GM18870 (cell line): ENCODE measurements around the gene TMEM121.
"Not testable (repeated sequence)": the region's sequence is repeated elsewhere in the genome, so short reads cannot be mapped to it uniquely, and the experiment has no call there.

Experiments used
- ATAC-seq: cut with Tn5 transposase; IDR thresholded peaks from one replicate; pipeline ENCODE4 v1.9.1; 2021; ENCODE audit warnings: moderate library complexity; ENCODE audit not compliant: unreplicated experiment

Gene TMEM121

GRCh38 chr14:105541218-105541875 is 15.0 kb downstream of the TMEM121 start:
- no peak for ATAC-seq

GRCh38 chr14:105545676-105546075 is 19.3 kb downstream of the TMEM121 start:
- not testable (repeated sequence) for ATAC-seq

DNA sequence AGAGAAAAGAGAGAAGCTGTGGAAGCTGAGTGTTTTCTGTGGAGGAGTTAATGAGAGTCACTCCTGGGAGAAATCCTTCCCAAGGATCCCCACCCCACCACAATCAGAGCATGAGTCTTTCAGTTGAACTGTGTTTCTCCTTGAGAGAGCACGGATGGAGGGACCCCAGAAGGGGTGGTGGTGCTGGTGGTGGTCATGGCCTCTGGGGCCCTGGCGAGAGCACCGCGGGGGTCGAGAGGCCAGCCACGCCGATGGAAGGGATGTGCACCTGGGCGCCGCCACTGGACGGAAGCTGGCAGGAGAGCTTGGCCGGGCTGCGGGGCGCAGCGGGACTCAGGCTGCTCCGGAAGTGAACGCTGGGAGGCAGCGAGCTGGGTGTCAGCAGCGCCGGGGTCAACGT is 20.0 kb downstream of the TMEM121 start:
- ATAC-seq = not testable (repeated sequence)

DNA sequence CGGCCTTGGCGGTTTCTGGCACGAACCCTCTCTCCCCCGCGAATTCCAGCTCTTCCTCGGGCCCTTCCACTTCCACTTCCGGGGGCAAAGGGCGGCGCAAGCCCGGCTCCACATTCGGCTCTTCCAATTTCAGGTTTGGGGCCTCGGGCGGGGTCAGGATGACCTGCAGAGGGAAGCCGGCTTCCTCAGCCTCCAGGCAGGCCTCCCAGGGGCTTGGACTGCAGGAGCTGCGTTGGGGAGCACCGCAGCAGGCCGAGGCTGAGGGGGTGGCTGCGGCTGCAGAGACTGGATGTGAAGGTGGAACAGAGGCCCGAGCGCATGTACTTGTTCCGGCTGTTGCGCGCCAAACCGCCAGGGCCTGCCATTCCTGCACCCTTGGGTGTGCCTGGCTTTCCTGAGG is 20.7 kb downstream of the TMEM121 start:
- ATAC-seq = not testable (repeated sequence)

- no peak for ATAC-seq
Measured at GRCh38 chr14:105547741-105548169, 21.4 kb downstream of the TMEM121 start.

DNA sequence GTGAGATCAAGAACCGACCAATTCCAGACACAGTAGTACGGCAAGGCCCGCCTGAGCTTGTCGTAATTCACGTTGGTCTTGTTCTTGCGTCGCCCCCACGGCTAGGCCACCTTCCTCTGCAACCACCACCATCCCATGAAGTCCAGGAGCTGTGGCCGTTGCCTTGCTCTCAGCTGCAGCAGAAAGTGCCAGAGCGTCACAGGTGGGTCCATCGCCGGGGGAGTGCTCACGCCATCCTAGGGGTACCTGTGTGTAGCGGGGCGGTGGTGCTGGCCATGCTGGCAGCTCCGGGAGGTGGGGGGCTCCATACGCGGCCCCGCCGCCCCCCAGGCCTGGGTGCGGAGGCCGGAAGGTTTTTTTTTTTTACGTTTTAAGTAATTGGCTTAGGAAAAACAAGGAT is 23.1 kb downstream of the TMEM121 start:
- ATAC-seq = no peak

DNA sequence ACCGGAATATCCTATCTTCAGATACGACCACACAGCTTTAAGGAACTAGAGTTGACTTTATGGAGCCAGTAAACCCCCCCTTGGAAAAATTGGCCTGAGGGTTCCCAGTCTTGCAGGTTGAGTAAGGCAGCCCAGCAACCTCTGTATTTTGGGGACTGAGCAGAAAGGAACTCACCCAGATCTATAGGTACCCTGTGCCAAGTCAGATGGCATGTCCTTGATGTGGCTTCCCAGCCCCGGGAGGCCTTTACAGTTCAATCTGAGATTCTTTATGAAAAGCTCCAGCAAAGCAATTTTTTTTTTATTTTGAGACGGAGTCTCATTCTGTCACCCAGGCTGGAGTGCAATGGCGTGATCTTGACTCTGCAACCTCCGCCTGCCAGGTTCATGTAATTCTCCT is 27.6 kb downstream of the TMEM121 start:
- ATAC-seq = no peak

DNA sequence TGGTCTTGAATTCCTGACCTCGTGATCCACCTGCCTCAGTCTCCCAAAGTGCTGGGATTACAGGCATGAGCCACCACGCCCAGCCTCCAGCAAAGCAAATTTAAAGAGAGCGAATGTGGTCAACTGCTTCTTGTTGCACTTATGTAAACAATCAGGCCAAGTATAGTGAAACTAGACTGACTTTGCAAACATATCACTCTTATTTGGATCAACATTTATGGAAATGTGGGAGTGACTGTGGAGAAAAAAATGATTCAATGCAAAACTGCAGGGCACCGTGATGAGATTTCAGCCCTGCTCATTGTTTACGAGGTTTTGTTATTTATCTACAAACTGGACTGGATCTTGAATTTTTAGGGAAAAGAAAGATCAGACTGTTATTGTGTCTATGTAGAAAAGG is 28.1 kb downstream of the TMEM121 start:
- ATAC-seq = no peak

GRCh38 chr14:105557671-105558070 is 31.3 kb downstream of the TMEM121 start:
- not testable (repeated sequence) for ATAC-seq

DNA sequence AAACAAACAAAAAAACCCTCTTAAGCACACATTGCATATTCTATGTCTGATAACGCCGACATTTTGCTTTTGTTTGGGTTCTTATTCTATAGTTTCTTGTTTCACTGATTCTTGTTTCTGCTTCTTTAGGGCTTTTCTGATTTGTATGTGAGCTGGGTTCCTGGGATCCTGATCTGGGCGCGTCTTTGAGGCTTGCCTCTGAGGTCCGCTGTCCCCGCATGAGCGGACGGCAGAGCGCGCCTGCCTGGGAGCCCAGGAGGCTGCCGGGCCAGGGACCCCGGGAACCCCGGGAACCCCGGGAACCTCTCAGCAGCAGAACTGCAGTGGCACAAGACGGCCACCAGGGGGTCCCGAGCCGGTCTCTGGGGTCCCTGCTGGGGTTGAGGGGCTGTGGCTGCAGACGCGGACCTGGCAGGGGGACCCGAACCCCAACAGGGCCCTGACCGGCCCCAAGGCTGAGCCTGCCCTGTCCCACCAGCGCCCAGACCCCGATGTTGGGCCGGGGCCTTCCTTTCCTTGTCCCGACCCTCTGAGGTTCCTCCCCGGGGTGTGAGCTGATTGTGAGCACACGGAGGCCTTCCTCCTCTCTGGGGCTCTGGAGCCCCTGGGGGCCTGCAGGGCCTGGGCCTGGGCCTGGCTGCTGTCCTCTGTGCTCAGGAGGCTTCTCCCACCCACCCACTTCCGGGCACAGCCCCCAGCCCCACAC is 32.2 kb downstream of the TMEM121 start:
- ATAC-seq = not testable (repeated sequence)

DNA sequence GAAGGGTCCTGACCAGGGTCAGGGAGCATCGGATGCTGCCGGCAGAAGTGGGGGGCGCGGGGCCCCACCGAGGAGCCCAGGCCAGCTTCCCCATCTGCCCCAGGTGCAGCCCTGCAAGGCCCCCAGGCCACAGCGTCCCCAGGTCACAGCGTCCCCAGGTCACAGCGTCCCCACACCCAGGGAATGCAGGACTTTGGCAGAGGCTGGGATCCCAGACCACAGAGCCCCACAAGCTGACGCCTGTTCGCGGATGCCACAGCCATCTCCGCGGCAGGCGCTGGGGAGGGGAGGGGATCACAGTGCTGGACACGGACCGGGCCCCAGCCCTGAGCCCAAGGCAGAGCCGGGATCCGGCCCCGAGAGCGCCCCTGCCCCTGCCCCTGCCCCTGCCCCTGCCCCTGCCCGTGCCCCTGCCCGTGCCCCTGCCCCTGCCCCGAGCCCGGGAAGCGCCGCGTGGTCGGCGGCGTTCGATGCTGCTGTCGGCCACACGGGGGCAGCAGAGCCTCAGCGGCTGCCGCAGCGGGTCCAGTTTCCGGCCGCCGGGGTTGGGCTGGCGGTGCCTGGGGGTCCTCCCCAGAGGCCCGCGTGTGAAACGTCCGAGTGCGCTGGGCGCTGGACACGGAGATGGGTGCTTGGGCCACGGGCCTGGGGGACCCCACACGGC is 33.1 kb downstream of the TMEM121 start:
- not testable (repeated sequence) for ATAC-seq

DNA sequence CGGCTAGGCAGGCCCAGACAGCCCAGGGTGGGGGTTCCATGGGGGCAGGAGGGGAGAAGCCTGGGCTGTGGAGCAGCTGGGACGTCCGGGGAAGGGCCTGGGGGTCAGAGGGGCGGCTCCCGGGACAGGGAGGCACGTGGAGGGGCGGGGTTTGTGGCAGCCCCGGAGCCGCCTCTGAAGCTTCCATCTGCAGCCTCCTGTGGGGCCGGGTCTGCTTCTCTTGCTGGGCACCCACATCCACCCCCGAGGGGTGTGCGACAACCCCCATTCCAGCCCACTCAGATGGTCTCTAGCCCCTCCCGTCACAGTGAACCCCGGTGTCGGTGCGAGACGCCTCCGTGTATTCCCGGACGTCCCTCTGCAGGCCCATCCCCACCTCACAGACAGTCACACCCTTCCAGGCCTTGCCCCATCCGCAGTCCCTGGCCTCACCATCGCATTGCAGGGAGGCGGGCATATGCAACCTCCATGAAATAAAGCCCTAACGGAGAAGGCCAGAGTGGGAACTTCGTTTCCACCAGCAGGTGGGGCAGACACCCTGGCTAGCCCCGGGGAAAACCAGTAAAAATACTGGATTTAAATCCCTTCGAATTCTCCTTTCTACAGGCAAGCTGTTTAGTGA is 33.8 kb downstream of the TMEM121 start:
- not testable (repeated sequence) for ATAC-seq

DNA sequence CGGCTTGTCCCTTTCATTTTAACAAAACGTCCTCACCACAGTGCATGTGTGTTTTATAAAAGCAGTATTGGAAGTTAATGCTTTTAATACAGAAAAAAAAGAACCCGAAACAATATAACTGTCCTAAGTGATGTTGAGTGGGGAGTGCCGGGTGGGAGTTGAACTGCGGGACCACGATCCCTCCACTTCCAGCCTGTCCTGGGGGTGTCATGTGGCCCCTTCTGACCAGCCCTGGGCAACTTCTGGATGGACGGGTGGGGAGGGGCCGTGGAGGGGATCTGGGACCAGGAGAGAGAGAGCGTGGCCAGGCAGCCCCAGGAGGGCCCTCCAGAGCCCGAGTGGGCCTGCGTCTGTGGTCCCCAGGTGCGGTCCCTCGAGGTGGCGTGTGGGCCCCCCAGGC is 35.0 kb downstream of the TMEM121 start:
- not testable (repeated sequence) for ATAC-seq

DNA sequence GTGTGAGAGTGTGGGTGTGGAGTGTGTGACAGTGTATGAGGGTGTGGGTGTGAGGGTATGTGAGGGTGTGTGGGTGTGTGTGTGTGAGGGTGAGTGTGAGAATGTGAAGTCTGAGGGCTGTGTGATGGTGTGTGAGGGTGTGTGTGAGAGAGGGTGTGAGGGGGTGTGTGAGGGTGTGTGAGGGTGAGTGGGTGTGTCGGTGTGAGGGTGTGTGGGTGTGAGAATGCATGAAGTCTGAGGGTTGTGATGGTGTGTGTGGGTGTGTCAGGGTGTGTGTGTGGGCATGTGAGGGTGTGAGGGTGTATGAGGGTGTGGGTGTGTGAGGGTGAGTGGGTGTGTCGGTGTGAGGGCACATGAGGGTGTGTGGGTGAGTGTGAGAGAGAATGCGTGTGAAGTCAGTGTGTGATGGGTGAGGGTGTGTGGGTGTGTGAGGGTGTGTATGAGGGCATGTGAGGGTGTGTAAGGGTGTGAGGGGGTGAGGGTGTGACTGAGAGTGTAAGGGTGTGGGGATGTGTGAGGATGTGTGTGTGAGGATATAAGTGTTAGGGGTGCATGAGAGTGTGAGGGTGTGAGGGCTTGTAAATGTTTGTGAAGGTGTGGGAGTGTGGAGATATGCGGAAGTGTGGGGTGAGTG is 36.4 kb downstream of the TMEM121 start:
- no peak for ATAC-seq

DNA sequence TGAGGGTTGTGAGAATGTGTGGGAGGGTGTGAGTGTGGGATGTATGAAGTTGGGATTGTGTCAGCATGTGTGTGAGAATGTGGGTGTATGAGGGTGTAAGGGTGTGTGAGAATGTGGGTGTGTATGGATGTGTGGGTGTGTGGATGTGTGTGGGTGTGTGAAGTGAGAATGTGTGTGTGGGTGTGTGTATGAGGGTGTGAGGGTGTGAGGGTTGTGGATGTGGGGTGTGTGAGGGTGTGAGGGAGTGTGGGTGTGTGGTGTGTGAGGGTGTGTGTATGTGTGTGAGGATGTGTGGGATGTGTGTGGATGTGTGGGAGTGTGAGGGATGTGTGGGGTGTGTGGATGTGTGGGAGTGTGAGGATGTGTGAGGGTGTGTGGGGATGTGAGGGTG is 37.0 kb downstream of the TMEM121 start:
- ATAC-seq = no peak

DNA sequence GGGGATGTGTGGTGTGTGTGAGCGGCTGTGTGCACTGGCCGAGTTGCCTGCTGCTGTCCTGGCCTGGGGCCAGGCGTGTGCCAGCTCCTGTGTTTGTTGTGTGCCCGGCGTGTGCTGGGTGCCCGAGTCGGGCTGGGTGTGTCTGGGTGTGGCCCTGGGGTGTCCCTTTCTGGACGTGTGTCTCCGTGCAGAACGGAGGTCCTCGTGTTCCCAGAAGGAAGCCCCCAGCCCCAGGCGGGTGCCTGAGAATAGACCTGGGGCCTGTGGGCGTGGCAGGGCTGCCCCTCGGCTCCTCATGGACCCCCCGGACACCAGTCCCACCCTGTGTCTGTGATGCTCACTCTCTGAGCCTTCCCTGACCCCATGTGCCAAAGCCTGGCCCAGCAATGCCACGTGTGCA is 38.2 kb downstream of the TMEM121 start:
- not testable (repeated sequence) for ATAC-seq

GRCh38 chr14:105565185-105565919 is 39.0 kb downstream of the TMEM121 start:
- not testable (repeated sequence) for ATAC-seq

- peak; percentile 25 for ATAC-seq
Measured at GRCh38 chr14:105566248-105567163, 40.1 kb downstream of the TMEM121 start.
